GM12873 (cell line): ENCODE measurements around the gene DGKH.

Experiments used
- CTCF ChIP-seq: IDR thresholded peaks from 2 replicates; pipeline ENCODE4 v1.5.1; 2012; ENCODE audit warnings: low read depth, mild to moderate bottlenecking, moderate library complexity, low read length, control low read depth; ENCODE audit not compliant: insufficient read depth; ENCODE audit errors: missing control alignments

Gene DGKH

GRCh38 chr13:42119875-42120274, 71.4 kb downstream of the DGKH start:
- no peak for TF ChIP-seq CTCF

- no peak for TF ChIP-seq CTCF
Observed at GRCh38 chr13:42123600-42123999, 75.2 kb downstream of the DGKH start.

- no peak for TF ChIP-seq CTCF
Observed at GRCh38 chr13:42125046-42125445, 76.6 kb downstream of the DGKH start.

- no peak for TF ChIP-seq CTCF
Observed at GRCh38 chr13:42127047-42127446, 78.6 kb downstream of the DGKH start.

- TF ChIP-seq CTCF = no peak
Observed at GRCh38 chr13:42129033-42129432, 80.6 kb downstream of the DGKH start.

GRCh38 chr13:42136518-42136917, 88.1 kb downstream of the DGKH start:
- TF ChIP-seq CTCF = no peak

- no peak for TF ChIP-seq CTCF
Observed at GRCh38 chr13:42137856-42138537, 89.5 kb downstream of the DGKH start.

GRCh38 chr13:42140494-42140893, 92.0 kb downstream of the DGKH start:
- no peak for TF ChIP-seq CTCF
